HG02885 (cell line): ENCODE measurements around the gene ACIN1.
A peak's percentile ranks its signal among the peaks of the same experiment; 100 is the strongest.
"Not testable (repeated sequence)": the region's sequence is repeated elsewhere in the genome, so short reads cannot be mapped to it uniquely, and the experiment has no call there.

ENCODE experiments used
- ATAC-seq: cut with Tn5 transposase; IDR thresholded peaks from one replicate; pipeline ENCODE4 v1.9.1; 2021; ENCODE audit warnings: mild to moderate bottlenecking; ENCODE audit not compliant: unreplicated experiment, poor library complexity

Gene ACIN1

DNA sequence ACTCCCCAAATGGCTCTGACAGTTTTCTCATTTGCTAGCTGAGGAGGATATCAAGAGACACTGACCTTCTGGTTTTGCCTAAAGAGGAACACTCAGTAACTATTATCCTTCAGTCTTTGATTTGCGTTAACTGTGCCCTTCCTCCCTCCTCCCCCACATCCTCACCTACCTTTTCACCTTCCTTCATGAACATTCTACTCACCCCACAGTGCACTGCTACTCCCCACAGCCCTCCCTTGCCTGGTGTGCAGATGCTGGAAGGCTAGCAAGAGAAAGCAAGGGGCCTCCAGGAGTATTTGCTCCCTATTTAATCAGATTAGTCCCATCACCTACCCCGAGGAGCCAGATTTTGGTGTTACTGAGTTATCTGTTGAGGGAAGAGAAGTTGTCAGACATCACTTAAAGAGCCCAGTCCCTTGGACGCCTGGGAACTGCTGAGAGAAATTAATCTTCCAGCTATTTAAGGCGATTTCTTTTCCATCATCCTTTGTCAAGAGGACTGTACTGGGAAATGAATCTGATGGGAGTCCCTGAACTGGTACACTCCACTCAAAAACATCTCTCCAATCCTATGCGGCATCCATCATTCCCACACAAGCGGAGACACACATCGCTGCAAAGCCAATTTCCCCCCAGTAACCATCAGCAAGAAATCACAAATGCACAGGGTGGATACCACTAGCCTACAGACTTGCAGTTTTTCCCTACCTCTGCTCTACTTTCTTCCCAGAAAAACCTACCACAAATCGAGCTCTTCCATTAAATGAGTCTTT lies 71.7 kb downstream of the ACIN1 start:
- ATAC-seq = no peak

DNA sequence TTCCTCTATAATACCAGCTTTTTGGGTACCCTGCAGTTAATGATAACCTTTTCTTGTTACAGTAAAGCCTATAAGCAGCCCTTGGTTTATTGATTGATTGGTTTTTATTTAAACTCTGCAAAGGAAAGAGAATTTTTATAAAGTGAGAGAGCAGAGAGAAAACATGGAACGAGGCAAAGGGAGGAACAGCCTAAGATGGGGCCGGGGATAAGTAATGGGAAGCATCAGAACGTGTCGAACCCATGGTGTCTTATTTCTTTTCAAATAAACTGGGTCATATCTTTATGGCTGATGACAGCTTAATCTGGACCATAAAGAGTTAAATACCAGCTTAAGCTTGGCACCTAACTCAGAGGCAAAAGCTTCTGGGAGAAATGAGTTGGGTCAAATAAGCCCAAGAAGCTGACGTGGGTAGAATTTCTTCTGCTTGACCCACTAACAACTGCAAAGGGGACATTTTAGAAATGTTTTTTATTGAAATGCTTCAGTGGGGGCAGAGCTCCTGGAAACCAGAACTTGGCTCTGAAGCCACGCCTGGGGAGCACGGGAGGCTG lies 73.0 kb downstream of the ACIN1 start:
- no peak for ATAC-seq

DNA sequence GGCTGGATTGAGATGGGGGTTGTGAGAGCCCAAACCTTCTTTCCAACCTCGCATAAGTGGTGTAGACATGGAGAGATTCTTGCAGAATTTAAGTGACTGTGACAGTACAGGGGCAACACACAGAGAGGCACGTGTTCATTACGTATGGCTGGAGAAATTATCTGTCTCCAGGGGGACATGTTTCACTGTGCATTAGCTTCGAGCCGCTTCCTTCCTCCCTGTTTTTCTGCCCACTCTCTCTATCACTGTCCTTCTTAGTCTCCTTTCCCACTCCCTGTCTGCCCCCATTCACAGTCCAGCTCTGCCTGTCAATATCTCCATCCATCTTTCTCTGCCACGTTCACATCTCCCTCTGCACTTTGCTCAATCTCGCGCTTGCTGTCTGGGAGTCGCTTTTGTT lies 73.5 kb downstream of the ACIN1 start:
- no peak for ATAC-seq

DNA sequence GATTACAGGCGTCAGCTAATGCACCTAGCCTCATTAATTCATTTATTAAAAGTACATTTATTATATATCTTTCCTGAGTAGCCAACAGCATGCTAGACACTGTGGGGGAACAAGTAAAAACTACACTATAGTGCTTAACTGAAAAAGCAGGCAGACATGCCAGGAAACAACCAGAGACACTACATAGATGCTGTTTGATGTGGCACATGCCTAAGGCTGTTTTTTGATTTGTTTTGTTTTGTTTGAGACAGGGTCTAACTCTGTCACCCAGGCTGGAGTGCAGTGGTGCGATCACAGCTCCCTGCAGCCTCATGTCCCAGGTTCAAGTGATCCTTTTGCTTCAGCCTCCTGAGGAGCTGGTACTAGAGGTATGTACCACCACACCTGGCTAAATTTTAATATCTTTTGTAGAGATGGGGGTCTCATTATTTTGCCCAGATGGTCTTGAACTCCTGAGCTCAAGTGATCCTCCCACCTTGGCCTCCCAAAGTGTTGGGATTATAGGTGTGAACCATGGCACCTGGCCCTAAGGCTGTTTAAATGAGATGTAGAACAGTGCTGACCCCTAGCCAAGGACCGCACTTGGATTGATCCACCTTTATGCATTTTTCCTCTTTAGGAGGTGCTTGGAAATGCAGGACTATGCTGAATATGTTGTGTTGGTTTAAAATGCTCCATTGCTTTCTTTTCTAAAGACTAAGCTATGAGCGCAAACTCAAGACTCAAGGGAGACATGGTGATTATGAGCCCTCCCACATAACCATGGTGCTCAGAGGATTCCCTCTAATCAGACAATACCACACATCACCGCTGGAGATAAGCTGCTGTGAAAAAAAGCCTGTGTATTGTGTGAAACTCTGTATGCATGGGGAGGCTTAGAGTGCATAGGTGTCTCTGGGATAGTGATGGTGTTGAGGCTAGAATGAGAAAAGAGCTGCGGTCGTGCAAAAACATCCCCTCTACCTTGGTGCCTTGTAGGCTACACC lies 74.5 kb downstream of the ACIN1 start:
- no peak for ATAC-seq

DNA sequence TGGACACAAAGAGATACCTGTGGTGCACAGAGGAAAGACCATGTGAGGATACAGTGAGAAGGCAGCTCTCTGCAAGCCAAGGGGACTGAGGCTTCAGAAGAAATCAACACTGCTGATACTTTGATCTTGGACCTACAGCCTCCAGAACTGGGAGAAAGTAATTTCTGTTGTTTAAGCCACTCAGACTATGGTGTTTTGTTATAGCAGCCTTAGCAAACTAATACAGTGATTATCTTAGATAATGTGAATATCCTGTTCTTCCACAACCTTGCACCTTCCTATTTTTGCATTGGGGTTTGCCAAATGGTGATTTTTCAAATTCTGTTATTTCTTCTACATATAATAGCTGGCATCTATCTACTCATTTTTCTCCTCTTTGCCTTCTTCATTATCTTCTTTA lies 76.8 kb downstream of the ACIN1 start:
- ATAC-seq = no peak

DNA sequence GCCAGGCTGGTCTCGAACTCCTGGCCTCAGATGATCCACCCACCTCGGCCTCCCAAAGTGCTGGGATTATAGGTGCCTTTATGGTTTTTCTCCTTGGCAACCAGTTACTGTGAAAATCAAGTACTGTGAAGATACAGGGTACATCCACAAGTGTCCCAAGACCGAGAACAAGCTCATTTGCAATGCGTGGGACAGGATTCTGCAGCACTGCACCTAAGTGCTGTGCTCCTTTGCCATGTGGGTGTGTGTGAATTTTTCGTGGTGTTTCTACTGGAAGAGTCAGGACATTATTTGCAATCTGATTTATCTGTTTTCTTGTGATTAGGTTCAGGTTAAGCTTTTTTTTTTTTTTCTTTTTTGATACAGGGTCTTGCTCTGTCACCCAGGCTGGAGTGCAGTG lies 77.8 kb downstream of the ACIN1 start:
- no peak for ATAC-seq

DNA sequence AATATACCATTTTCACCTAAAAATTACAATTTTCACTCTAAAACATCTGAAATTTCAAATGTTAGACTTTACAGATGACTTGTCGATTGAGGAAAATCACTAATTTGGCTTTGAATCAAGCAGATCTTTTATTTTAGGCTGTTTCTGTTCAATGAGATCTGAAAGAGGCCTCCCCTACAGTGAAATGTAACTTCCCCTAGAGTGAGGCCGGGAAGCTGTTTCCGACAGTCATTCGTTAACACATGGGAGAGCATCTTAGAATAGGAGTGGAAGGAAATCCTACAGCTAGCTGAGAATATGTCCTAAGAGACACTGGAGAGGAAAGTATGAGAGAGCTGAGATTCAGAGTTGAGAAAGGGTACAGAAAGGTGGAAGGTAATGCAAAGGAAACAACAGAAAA lies 79.3 kb downstream of the ACIN1 start:
- ATAC-seq = no peak

DNA sequence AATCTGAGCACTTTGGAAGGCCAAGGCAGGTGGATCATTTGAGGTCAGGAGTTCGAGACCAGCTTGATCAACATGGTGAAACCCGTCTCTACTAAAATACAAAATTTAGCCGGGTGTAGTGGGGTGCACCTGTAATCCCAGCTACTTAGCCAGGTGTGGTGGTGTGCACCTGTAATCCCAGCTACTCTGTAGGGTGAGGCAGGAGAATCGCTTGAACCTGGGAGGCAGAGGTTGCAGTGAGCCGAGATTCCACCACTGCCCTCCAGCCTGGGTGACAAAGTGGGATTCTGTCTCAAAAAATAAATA lies 81.2 kb downstream of the ACIN1 start:
- ATAC-seq = not testable (repeated sequence)

DNA sequence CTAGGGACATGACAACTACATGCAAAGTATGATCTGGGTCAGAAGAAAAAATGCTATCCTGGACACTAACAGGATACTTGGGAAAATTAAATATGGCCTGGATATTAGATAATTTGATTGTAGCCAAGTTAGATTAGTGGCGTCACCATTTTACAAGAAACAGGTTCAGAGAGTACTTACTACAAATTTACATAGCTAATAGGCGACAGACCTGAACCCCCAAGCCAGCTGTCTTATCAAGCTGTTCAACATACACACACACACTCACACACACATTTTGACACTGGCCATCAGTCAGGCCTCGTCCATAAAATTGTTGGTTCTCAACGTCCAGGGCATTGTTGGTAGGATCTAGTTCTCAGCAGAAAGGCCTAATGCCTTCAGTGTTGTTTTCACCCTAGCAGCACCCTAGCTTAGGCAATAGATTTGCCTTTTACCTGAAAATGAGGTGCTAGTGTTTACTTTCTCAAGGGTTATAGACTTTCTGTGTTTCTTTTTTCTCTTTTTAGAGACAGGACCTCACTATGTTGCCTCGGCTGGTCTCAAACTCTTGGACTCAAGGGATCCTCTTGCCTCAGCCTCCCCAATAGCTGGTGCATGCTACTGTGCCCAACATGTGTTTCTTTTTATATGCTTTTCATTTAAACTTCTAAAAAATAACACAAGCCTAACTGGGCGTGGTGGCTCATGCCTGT lies 81.7 kb downstream of the ACIN1 start:
- ATAC-seq = no peak

DNA sequence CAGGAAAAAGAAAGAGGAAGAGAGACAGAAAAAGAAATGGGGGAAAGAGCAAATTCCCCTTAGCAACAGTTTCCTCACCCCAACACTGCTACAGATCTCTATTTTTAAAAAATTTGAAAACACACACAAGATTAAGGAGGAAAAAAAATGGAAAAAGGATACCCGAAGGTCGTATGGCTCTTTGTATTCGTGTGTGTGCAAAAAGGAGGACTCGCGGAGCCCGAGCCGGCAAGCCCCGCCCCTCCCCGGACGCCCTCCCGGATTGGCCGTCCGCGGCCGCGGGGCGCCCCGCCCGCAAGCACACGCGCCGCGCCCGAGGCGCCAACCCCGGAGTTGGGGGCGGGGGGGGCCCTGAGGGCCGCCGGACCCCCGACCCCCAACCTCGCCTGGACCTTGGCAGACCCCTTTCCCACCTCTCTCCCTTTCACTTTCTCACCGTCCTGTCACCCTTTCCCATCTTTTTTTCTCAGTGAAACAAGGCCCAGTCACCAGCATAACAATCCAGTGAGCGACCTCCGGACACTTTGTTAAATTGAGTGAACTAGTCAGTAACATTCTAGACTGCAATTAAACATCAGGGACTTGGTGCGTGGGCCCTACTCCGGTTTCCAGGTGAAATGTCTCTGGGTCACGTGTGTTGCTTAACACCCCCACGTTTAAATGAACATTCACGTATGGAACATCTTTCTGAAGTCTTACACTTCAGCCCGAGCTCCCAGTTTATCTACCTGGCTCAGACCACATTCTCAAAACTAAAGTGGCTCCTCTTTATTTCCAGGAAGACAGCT lies 84.8 kb downstream of the ACIN1 start, which contains the start of gene C14orf93:
TSS of gene C14orf93 (minus strand) at position 205 of the 788 bp plus-strand sequence. CDS start 11,120 bp downstream, outside the sequence.
- ATAC-seq = peak; percentile 56

DNA sequence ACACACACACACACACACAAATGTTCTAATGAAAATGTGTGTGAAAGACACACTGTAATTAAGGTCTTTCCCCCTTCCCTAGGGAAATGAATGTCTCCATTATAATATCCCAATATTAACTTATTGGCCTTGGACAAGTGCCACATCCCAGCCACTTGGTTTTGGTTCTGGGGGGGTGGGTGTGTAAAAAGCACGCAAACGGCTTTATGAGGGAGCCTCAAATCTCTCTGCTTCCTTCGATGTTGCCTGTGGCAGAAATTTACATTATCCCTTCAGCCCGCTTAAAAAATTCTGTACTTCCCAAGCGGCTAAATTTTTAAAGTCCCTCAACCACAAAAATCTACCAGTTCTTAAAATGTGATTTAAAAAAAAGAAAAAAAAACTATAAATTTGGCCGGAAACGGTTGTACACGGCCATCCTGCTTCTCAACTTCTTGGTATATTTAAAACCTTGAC lies 85.4 kb downstream of the ACIN1 start:
- no peak for ATAC-seq

DNA sequence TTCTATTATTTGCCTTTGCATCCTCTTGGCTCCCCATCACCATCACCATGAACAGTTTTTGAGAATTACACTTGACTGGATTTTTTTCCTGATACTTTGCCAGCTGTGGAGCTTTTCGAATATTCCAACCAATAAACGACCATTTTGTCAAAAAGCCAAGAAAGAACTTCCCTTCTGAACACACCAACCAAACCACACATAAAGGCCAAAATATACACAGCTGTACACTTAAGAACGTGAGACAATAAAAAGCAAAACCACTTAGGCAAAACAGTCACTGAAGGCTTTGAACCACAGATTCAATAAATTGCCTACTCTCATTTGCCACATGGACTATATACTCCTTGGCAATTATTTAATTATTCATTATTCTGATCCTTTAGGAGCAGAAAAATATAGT lies 86.1 kb downstream of the ACIN1 start:
- no peak for ATAC-seq
